Immature natural killer cell (primary cell): ENCODE measurements around the gene PELO. TPM values are rescaled to one million over a fixed set of nuclear protein-coding genes. Genes with fewer than 3 reads are reported as not detected.

Experiments
- DNase-seq, 3 donors: peaks; one replicate each; pipeline ENCODE4 v3.0.0; 2022; ENCODE audit warnings: mixed read lengths in 1 of 3
- H3K27ac Mint-ChIP-seq, 6 donors: one replicate each; pipeline ENCODE4 v1.8.0; 2020; ENCODE audit warnings: mixed read lengths in 6 of 6, mild to moderate bottlenecking in 5 of 6, inconsistent platforms in 4 of 6, moderate library complexity in 3 of 6
- H3K27me3 Mint-ChIP-seq, 3 donors: one replicate each; pipeline ENCODE4 v1.8.0; 2020 to 2021; ENCODE audit warnings: low read depth in 3 of 3, mild to moderate bottlenecking in 3 of 3, mixed read lengths in 3 of 3, moderate library complexity in 3 of 3, inconsistent platforms in 1 of 3
- H3K36me3 Mint-ChIP-seq, 3 donors: one replicate each; pipeline ENCODE4 v1.8.0; 2020; ENCODE audit warnings: mixed read lengths in 3 of 3, inconsistent platforms in 2 of 3, mild to moderate bottlenecking in 2 of 3
- H3K4me1 Mint-ChIP-seq, 2 donors: one replicate each; pipeline ENCODE4 v1.8.0; 2020; ENCODE audit warnings: inconsistent platforms in 2 of 2, mild to moderate bottlenecking in 2 of 2, mixed read lengths in 2 of 2, moderate library complexity in 1 of 2
- H3K4me3 Mint-ChIP-seq, 5 donors: one replicate each; pipeline ENCODE4 v1.8.0; 2020; ENCODE audit warnings: mild to moderate bottlenecking in 5 of 5, mixed read lengths in 5 of 5, inconsistent platforms in 3 of 5, moderate library complexity in 3 of 5
- H3K9me3 Mint-ChIP-seq, 6 donors: one replicate each; pipeline ENCODE4 v1.8.0; 2020; ENCODE audit warnings: mild to moderate bottlenecking in 6 of 6, mixed read lengths in 6 of 6, inconsistent platforms in 4 of 6, moderate library complexity in 3 of 6
- polyA plus RNA-seq, 3 donors: library from polyadenylated mRNA; unstranded; fragments of 300-500 nt; fragmentation: Illumina TruSeq; gene quantifications; one replicate each; pipeline ENCODE4 v1.2.3, GENCODE V29; 2021

Gene PELO
- polyA plus RNA-seq, 3 donors from 2014 or later = 1.3 to 10.5 (median 2.3) TPM

GRCh38 chr5:52758014-52758413 lies 29.7 kb upstream of the PELO start:
- Mint-ChIP-seq H3K4me1 (no peaks in the 10 kb centered on the region), H3K27me3 (peaks cover 0 to 4% (median 3%) of the 10 kb centered on the region in 3 donors), H3K9me3 (no peaks in the 10 kb centered on the region), H3K4me3 (no peak overlapping the region), H3K36me3 (no peaks in the 10 kb centered on the region), H3K27ac (no peak overlapping the region)
- no peak for DNase-seq

- Mint-ChIP-seq H3K36me3 (no peaks in the 10 kb centered on the region), H3K27me3 (peaks cover 0 to 3% (median 2%) of the 10 kb centered on the region in 3 donors), H3K9me3 (no peaks in the 10 kb centered on the region), H3K27ac (no peak overlapping the region), H3K4me1 (no peaks in the 10 kb centered on the region), H3K4me3 (no peak overlapping the region)
- DNase-seq = no peak
Measured at GRCh38 chr5:52759331-52759730, 28.4 kb upstream of the PELO start.

GRCh38 chr5:52760695-52761366 lies 26.9 kb upstream of the PELO start:
- H3K4me1 Mint-ChIP-seq = no peaks in the 10 kb centered on the region
- no peak overlapping the region for H3K4me3 Mint-ChIP-seq
- H3K9me3 Mint-ChIP-seq = no peaks in the 10 kb centered on the region
- H3K27me3 Mint-ChIP-seq = peaks cover 0 to 3% (median 2%) of the 10 kb centered on the region in 3 donors
- H3K36me3 Mint-ChIP-seq = no peaks in the 10 kb centered on the region
- H3K27ac Mint-ChIP-seq = no peak overlapping the region
- DNase-seq = no peak

- peaks cover 0 to 7% (median 0%) of the 10 kb centered on the region in 3 donors for H3K36me3 Mint-ChIP-seq
Measured at GRCh38 chr5:52767217-52767743, 20.4 kb upstream of the PELO start.

GRCh38 chr5:52767766-52768480 lies 19.8 kb upstream of the PELO start:
- no peak for DNase-seq
- Mint-ChIP-seq H3K9me3 (no peaks in the 10 kb centered on the region), H3K27ac (no peak overlapping the region), H3K4me3 (no peak overlapping the region), H3K36me3 (peaks cover 0 to 7% (median 0%) of the 10 kb centered on the region in 3 donors), H3K27me3 (peaks cover 0 to 6% (median 5%) of the 10 kb centered on the region in 3 donors), H3K4me1 (peaks cover 18 to 29% of the 10 kb centered on the region in 2 donors)

More at GRCh38 chr5:52767217-52767743, 20.4 kb upstream of the PELO start:
- Mint-ChIP-seq H3K9me3 (no peaks in the 10 kb centered on the region), H3K27me3 (peaks cover 0 to 6% (median 5%) of the 10 kb centered on the region in 3 donors), H3K4me1 (peaks cover 13 to 23% of the 10 kb centered on the region in 2 donors), H3K27ac (no peak overlapping the region), H3K4me3 (no peak overlapping the region)
- no peak for DNase-seq

GRCh38 chr5:52769061-52769460 lies 18.7 kb upstream of the PELO start:
- Mint-ChIP-seq H3K27ac (no peak overlapping the region), H3K36me3 (peaks cover 0 to 7% (median 0%) of the 10 kb centered on the region in 3 donors), H3K9me3 (no peaks in the 10 kb centered on the region), H3K4me1 (peaks cover 24 to 40% of the 10 kb centered on the region in 2 donors), H3K27me3 (peaks cover 0 to 6% (median 5%) of the 10 kb centered on the region in 3 donors), H3K4me3 (no peak overlapping the region)
- no peak for DNase-seq

- H3K4me1 Mint-ChIP-seq = peaks cover 32 to 54% of the 10 kb centered on the region in 2 donors
- H3K36me3 Mint-ChIP-seq = peaks cover 0 to 7% (median 0%) of the 10 kb centered on the region in 3 donors
- H3K9me3 Mint-ChIP-seq = no peaks in the 10 kb centered on the region
- H3K27me3 Mint-ChIP-seq = peaks cover 0 to 6% (median 5%) of the 10 kb centered on the region in 3 donors
- no peak for DNase-seq
- no peak overlapping the region for H3K27ac Mint-ChIP-seq
- no peak overlapping the region for H3K4me3 Mint-ChIP-seq
Measured at GRCh38 chr5:52770287-52770939, 17.3 kb upstream of the PELO start.

GRCh38 chr5:52771343-52772039 lies 16.2 kb upstream of the PELO start:
- peak overlapping the region in 2 of 6 donors; percentile 57 to 83 for H3K27ac Mint-ChIP-seq
- H3K27me3 Mint-ChIP-seq = peaks cover 0 to 9% (median 6%) of the 10 kb centered on the region in 3 donors
- peaks cover 0 to 7% (median 0%) of the 10 kb centered on the region in 3 donors for H3K36me3 Mint-ChIP-seq
- peak; percentile 34 to 47 (median 37) for DNase-seq
- peaks cover 43 to 65% of the 10 kb centered on the region in 2 donors for H3K4me1 Mint-ChIP-seq
- no peaks in the 10 kb centered on the region for H3K9me3 Mint-ChIP-seq
- H3K4me3 Mint-ChIP-seq = peak overlapping the region; percentile 1 to 60 (median 46)

- Mint-ChIP-seq H3K9me3 (no peaks in the 10 kb centered on the region), H3K27ac (peak overlapping the region in 1 of 6 donors; percentile 68), H3K27me3 (peaks cover 0 to 9% (median 2%) of the 10 kb centered on the region in 3 donors), H3K36me3 (peaks cover 0 to 4% (median 0%) of the 10 kb centered on the region in 3 donors), H3K4me3 (peak overlapping the region in 1 of 5 donors; percentile 7), H3K4me1 (peaks cover 45 to 73% of the 10 kb centered on the region in 2 donors)
- DNase-seq = no peak
Measured at GRCh38 chr5:52772668-52773067, 15.0 kb upstream of the PELO start.

- Mint-ChIP-seq H3K4me3 (no peak overlapping the region), H3K9me3 (no peaks in the 10 kb centered on the region)
Measured at GRCh38 chr5:52773342-52773741, 14.4 kb upstream of the PELO start.

GRCh38 chr5:52774005-52774410 lies 13.7 kb upstream of the PELO start:
- peaks cover 2 to 11% (median 2%) of the 10 kb centered on the region in 3 donors for H3K27me3 Mint-ChIP-seq
- peak overlapping the region in 2 of 6 donors; percentile 14 to 66 for H3K27ac Mint-ChIP-seq
- no peak for DNase-seq
- no peaks in the 10 kb centered on the region for H3K9me3 Mint-ChIP-seq
- H3K36me3 Mint-ChIP-seq = peaks cover 0 to 4% (median 0%) of the 10 kb centered on the region in 3 donors
- H3K4me1 Mint-ChIP-seq = peaks cover 45 to 73% of the 10 kb centered on the region in 2 donors
- H3K4me3 Mint-ChIP-seq = no peak overlapping the region

More at GRCh38 chr5:52773342-52773741, 14.4 kb upstream of the PELO start:
- H3K27me3 Mint-ChIP-seq = peaks cover 2 to 9% (median 2%) of the 10 kb centered on the region in 3 donors
- peak overlapping the region in 1 of 6 donors; percentile 68 for H3K27ac Mint-ChIP-seq
- no peak for DNase-seq
- H3K4me1 Mint-ChIP-seq = peaks cover 45 to 73% of the 10 kb centered on the region in 2 donors
- H3K36me3 Mint-ChIP-seq = peaks cover 0 to 4% (median 0%) of the 10 kb centered on the region in 3 donors

- Mint-ChIP-seq H3K9me3 (no peaks in the 10 kb centered on the region), H3K27ac (peak overlapping the region; percentile 2 to 83 (median 18)), H3K36me3 (no peaks in the 10 kb centered on the region), H3K4me3 (peak overlapping the region; percentile 59 to 78 (median 64)), H3K27me3 (peaks cover 2 to 6% (median 3%) of the 10 kb centered on the region in 3 donors), H3K4me1 (peaks cover 43 to 61% of the 10 kb centered on the region in 2 donors)
- peak; percentile 67 to 78 (median 70) for DNase-seq
Measured at GRCh38 chr5:52776116-52776515, 11.6 kb upstream of the PELO start.

- Mint-ChIP-seq H3K4me1 (peaks cover 32 to 51% of the 10 kb centered on the region in 2 donors), H3K4me3 (no peak overlapping the region), H3K9me3 (no peaks in the 10 kb centered on the region), H3K27ac (no peak overlapping the region), H3K36me3 (peaks cover 0 to 3% (median 0%) of the 10 kb centered on the region in 3 donors), H3K27me3 (peaks cover 2 to 6% (median 5%) of the 10 kb centered on the region in 3 donors)
- DNase-seq = no peak
Measured at GRCh38 chr5:52777186-52777585, 10.5 kb upstream of the PELO start.
